Naive thymus-derived CD4-positive, alpha-beta T cell (primary cell): Measurements from ENCODE around the gene PLD1. TPM values are rescaled to one million over a fixed set of nuclear protein-coding genes. Genes with fewer than 3 reads are reported as not detected.

ENCODE experiments used
- ATAC-seq: fragments of 150-1000 bp; cut with Tn5 transposase; 2 replicates; pipeline ENCODE4 v1.10.0; 2021; ENCODE audit warnings: mild to moderate bottlenecking, moderate library complexity
- CTCF ChIA-PET: fragments of 350-600 bp; sonication (Branson Sonifier 250); formaldehyde crosslinking; loops from one replicate; lab custom pipeline; 2021; ENCODE audit warnings: antibody characterized with exemption; lab: Charles Lee
- POLR2A ChIA-PET: fragments of 350-600 bp; sonication (Branson Sonifier 250); formaldehyde crosslinking; loops from one replicate; lab custom pipeline; 2021; ENCODE audit warnings: antibody characterized with exemption, inconsistent platforms; lab: Charles Lee
- DNase-seq, 9 donors: peaks; one replicate each; pipeline versions ENCODE4 v3.0.0 to v3.0.0-alpha.2; 2020 to 2022; ENCODE audit warnings: mixed read lengths in 1 of 9
- H3K27ac ChIP-seq: one replicate; pipeline ENCODE4 v1.7.0; 2013; ENCODE audit warnings: mild to moderate bottlenecking, low read depth, low read length, moderate library complexity
- H3K27me3 ChIP-seq, 2 donors: one replicate each; pipeline ENCODE4 v1.7.0; 2013; ENCODE audit warnings: low read length in 2 of 2, mild to moderate bottlenecking in 2 of 2, moderate library complexity in 2 of 2; ENCODE audit not compliant: control insufficient read depth in 2 of 2, insufficient read depth in 2 of 2
- H3K36me3 ChIP-seq, 3 experiments: 1 replicate in 2 of 3; 2 replicates in 1 of 3; pipeline ENCODE4 v1.7.0; 2013; ENCODE audit warnings: low read length in 3 of 3, mild to moderate bottlenecking in 3 of 3, moderate library complexity in 1 of 3; ENCODE audit not compliant: insufficient read depth in 3 of 3, control insufficient read depth in 2 of 3
- H3K4me1 ChIP-seq, 2 donors: one replicate each; pipeline ENCODE4 v1.7.0; 2013; ENCODE audit warnings: low read length in 2 of 2, mild to moderate bottlenecking in 2 of 2, moderate library complexity in 1 of 2; ENCODE audit not compliant: control insufficient read depth in 2 of 2, insufficient read depth in 2 of 2
- H3K4me3 ChIP-seq: 2 replicates; pipeline ENCODE4 v1.7.0; 2013; ENCODE audit warnings: mild to moderate bottlenecking, low read length
- H3K9me3 ChIP-seq, 3 experiments: 1 replicate in 2 of 3; 2 replicates in 1 of 3; pipeline ENCODE4 v1.7.0; 2013; ENCODE audit warnings: low read length in 3 of 3; ENCODE audit not compliant: control insufficient read depth in 2 of 3
- H3K27ac Mint-ChIP-seq, 9 donors: one replicate each; pipeline ENCODE4 v1.8.0; 2020 to 2022; ENCODE audit warnings: mixed read lengths in 9 of 9, mild to moderate bottlenecking in 8 of 9, moderate library complexity in 5 of 9, inconsistent platforms in 2 of 9
- H3K27me3 Mint-ChIP-seq, 5 donors: one replicate each; pipeline ENCODE4 v1.8.0; 2021 to 2022; ENCODE audit warnings: mixed read lengths in 5 of 5, mild to moderate bottlenecking in 1 of 5
- H3K36me3 Mint-ChIP-seq, 5 donors: one replicate each; pipeline ENCODE4 v1.8.0; 2020 to 2022; ENCODE audit warnings: mixed read lengths in 5 of 5, mild to moderate bottlenecking in 3 of 5, inconsistent platforms in 1 of 5
- H3K4me1 Mint-ChIP-seq, 7 donors: one replicate each; pipeline ENCODE4 v1.8.0; 2020 to 2022; ENCODE audit warnings: mixed read lengths in 7 of 7, mild to moderate bottlenecking in 3 of 7, inconsistent platforms in 1 of 7
- H3K4me3 Mint-ChIP-seq, 10 donors: one replicate each; pipeline ENCODE4 v1.8.0; 2020 to 2022; ENCODE audit warnings: mild to moderate bottlenecking in 10 of 10, mixed read lengths in 10 of 10, moderate library complexity in 6 of 10, inconsistent platforms in 2 of 10
- H3K9me3 Mint-ChIP-seq, 11 donors: one replicate each; pipeline ENCODE4 v1.8.0; 2020 to 2022; ENCODE audit warnings: mixed read lengths in 11 of 11, mild to moderate bottlenecking in 4 of 11, inconsistent platforms in 1 of 11, moderate library complexity in 1 of 11
- intact Hi-C, 2 donors: fragments of 100-400 bp; cut with micrococcal nuclease; formaldehyde crosslinking; loops; one replicate each; pipeline ENCODE4 v1.15.1; 2023
- polyA plus RNA-seq, 2 donors: library from polyadenylated mRNA; unstranded; fragments of 300-500 nt; fragmentation: Illumina TruSeq; gene quantifications; one replicate each; pipeline ENCODE4 v1.2.3, GENCODE V29; 2021
- total RNA-seq, 6 experiments: library from RNA in 5 of 6; stranded (reverse) in 5 of 6; gene quantifications; 1 replicate in 5 of 6; 2 replicates in 1 of 6; pipeline ENCODE4 v1.2.3 and lab custom pipeline; 2021 to 2026

PLD1 gene
- total and polyA plus RNA-seq, 7 experiments from 2014 or later, result 0.36 to 12.9 (median 1.4) TPM; not detected in 2

GRCh38 chr3:171569571-171570132 is 240.6 kb downstream of the PLD1 start:
- Histone ChIP-seq H3K27me3 (no peaks in the 10 kb centered on the region), H3K4me1 (no peaks in the 10 kb centered on the region), H3K36me3 (no peaks in the 10 kb centered on the region), H3K9me3 (no peaks in the 10 kb centered on the region), H3K4me3 (no peak overlapping the region), H3K27ac (no peak overlapping the region)
- Mint-ChIP-seq H3K27me3 (peaks cover 0 to 48% (median 0%) of the 10 kb centered on the region in 5 donors), H3K4me1 (peaks cover 0 to 20% (median 0%) of the 10 kb centered on the region in 7 donors), H3K36me3 (no peaks in the 10 kb centered on the region), H3K27ac (no peak overlapping the region), H3K4me3 (no peak overlapping the region), H3K9me3 (peaks cover 0 to 4% (median 0%) of the 10 kb centered on the region in 11 donors)
- DNase-seq (no peak), ATAC-seq (no peak)
- intact Hi-C loops, result loop anchor here (5.0 to 10.0 kb wide), 2 partner anchors 773 to 1155 kb away; partner anchors contain the start of gene CLDN11 (in 1 of the 2)
- ChIA-PET POLR2A (no interaction called here), CTCF (interaction anchor here (1.0 kb wide), 1 partner anchor 10 kb away, joined by 3 read pairs; no protein-coding TSS in a partner anchor)

GRCh38 chr3:171568766-171569165 is 241.5 kb downstream of the PLD1 start:
- H3K4me3 ChIP-seq, result no peak overlapping the region
- ATAC-seq (no peak), DNase-seq (no peak)
- H3K9me3 ChIP-seq, result no peaks in the 10 kb centered on the region
- ChIA-PET CTCF (no interaction called here), POLR2A (no interaction called here)
- Mint-ChIP-seq H3K36me3 (no peaks in the 10 kb centered on the region), H3K27ac (no peak overlapping the region), H3K4me3 (no peak overlapping the region), H3K27me3 (peaks cover 0 to 43% (median 0%) of the 10 kb centered on the region in 5 donors), H3K9me3 (peaks cover 0 to 4% (median 0%) of the 10 kb centered on the region in 11 donors), H3K4me1 (peaks cover 0 to 28% (median 0%) of the 10 kb centered on the region in 7 donors)
- no peak overlapping the region for H3K27ac ChIP-seq
- no peaks in the 10 kb centered on the region for H3K36me3 ChIP-seq
- H3K27me3 ChIP-seq, result no peaks in the 10 kb centered on the region
- intact Hi-C loops, result loop anchor here (5.0 to 10.0 kb wide), 2 partner anchors 774 to 1154 kb away; partner anchors contain the start of gene CLDN11 (in 1 of the 2)
- no peaks in the 10 kb centered on the region for H3K4me1 ChIP-seq

DNA sequence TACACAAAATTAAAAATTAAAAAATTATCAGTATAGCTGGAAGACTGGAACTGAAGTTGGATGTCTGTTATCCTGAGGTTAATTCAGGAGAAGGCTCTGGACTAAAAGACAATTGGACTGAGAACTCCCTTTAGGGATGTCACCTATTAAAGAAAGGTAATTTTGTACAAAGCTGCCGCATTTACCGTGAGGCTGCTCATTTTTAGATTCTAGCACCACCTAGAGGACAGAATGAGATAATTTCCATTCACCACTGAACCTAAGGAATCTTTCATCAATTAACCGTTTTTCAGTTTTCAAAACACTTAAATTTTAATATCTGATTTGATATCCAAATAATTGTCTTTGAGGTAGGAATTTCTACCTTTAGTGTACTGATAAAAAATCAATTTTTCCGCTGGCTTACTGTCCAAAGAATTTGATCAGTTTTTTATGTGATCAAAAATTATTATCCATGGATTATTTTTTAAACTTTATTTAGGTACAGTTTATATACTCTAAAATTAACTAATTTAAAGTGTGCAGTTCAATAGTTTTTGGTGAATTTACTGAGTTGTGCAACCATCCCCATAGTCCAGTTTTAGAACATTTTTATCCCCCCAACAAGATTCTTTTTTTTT is 243.4 kb downstream of the PLD1 start:
- Mint-ChIP-seq H3K4me1 (peaks cover 3 to 38% (median 6%) of the 10 kb centered on the region in 7 donors), H3K27ac (peak overlapping the region in 1 of 9 donors; percentile 44), H3K9me3 (no peaks in the 10 kb centered on the region), H3K4me3 (no peak overlapping the region), H3K27me3 (peaks cover 0 to 32% (median 0%) of the 10 kb centered on the region in 5 donors), H3K36me3 (peaks cover 0 to 3% (median 0%) of the 10 kb centered on the region in 5 donors)
- peak in 7 of 9 donors; percentile 22 to 67 (median 54) for DNase-seq
- Histone ChIP-seq H3K4me3 (no peak overlapping the region), H3K36me3 (no peaks in the 10 kb centered on the region), H3K27me3 (no peaks in the 10 kb centered on the region), H3K4me1 (peaks cover 0 to 4% of the 10 kb centered on the region in 2 donors), H3K27ac (no peak overlapping the region), H3K9me3 (no peaks in the 10 kb centered on the region)
- ATAC-seq, result peak; percentile 72
- CTCF ChIA-PET, result interaction anchor here (0.7 to 3.1 kb wide), 15 partner anchors 17 to 605 kb away, joined by 3 to 25 read pairs (median 3); no protein-coding TSS in a partner anchor
- intact Hi-C loops, result loop anchor here (1.0 to 10.0 kb wide), 11 partner anchors 52 to 1152 kb away; partner anchors contain the start of genes CLDN11 (in 1 of the 2) and TNIK (in 1 of the 2)
- POLR2A ChIA-PET, result interaction anchor here (0.6 to 0.9 kb wide), 2 partner anchors 36 to 108 kb away, joined by 3 read pairs; no protein-coding TSS in a partner anchor

DNA sequence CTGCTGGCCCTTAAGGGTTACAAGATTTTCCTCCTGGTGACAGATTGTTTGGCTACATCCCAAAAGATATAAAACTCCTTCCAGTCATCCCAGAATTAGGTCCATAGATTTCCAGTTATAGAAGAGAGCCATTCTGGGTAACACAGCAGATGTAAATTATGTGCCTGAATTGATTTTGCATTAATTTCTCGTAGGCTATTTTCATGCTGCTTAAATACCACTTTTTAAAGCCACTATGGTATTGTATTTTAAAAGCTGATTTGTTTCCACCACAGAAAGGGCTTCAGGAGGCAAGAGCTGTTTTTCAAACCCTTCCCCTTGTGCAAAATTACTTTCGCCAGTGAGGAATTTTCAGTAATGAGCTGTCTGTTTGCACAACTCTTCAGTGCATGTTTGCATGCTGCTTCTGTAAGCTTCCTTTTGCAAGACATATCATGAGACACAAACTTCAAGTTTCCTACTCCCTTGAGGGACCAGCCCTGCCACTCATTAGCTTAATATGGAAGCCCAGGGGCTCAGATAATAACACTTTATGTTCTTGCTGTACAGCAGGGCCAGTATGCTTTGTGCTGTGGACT is 244.7 kb downstream of the PLD1 start:
- Mint-ChIP-seq H3K36me3 (peaks cover 0 to 13% (median 0%) of the 10 kb centered on the region in 5 donors), H3K4me3 (no peak overlapping the region), H3K4me1 (peaks cover 4 to 49% (median 10%) of the 10 kb centered on the region in 7 donors), H3K27ac (peak overlapping the region in 1 of 9 donors; percentile 18), H3K27me3 (peaks cover 0 to 20% (median 0%) of the 10 kb centered on the region in 5 donors), H3K9me3 (no peaks in the 10 kb centered on the region)
- no peak for ATAC-seq
- Histone ChIP-seq H3K27ac (no peak overlapping the region), H3K36me3 (no peaks in the 10 kb centered on the region), H3K4me3 (no peak overlapping the region), H3K9me3 (no peaks in the 10 kb centered on the region), H3K27me3 (no peaks in the 10 kb centered on the region), H3K4me1 (peaks cover 0 to 4% of the 10 kb centered on the region in 2 donors)
- no peak for DNase-seq
- POLR2A ChIA-PET, result interaction anchor here (1.0 to 1.1 kb wide), 2 partner anchors 104 to 401 kb away, joined by 3 read pairs; no protein-coding TSS in a partner anchor
- CTCF ChIA-PET, result interaction anchor here (0.7 to 3.1 kb wide), 16 partner anchors 15 to 602 kb away, joined by 3 to 25 read pairs (median 3); no protein-coding TSS in a partner anchor
- intact Hi-C loops, result loop anchor here (1.0 to 10.0 kb wide), 9 partner anchors 51 to 1151 kb away; partner anchors contain the start of genes CLDN11 (in 1 of the 2) and TNIK (in 1 of the 2)

DNA sequence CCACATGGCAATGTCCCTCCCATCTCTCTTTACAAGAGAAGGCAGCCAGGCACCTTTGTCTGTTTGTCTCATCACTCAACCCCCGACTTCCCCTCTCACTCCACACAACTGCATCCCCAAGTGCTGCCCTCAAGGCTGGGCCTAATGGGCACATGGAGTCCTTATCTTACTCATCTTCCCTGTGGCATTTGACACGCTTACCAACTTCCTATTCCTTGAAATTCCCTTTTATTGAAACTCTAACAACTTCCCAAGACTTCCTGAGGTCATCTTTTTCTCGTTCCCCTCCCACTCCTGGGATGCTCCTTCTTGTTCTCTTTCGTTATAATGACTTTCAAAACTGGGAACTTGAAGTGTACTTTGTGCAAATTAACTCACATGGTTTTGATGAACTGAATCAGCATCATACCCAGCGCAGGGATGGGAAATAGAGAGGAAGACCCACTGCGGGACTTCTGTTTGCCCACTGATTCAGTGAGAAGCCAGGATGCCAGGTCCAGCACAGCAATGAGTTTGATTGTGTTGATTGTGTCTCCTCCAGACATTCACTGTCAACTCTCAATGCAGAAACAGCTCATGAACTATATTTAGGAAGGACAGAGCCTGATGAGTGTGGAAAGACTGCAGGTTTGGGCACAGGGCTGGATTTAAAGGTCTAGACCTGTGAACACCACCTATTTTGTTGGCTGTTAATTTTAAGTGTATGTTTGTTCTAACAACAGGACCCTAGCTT is 245.4 kb downstream of the PLD1 start:
- no peaks in the 10 kb centered on the region for H3K36me3 ChIP-seq
- Mint-ChIP-seq H3K4me1 (peaks cover 4 to 52% (median 10%) of the 10 kb centered on the region in 7 donors), H3K9me3 (no peaks in the 10 kb centered on the region), H3K4me3 (no peak overlapping the region), H3K27me3 (peaks cover 0 to 18% (median 0%) of the 10 kb centered on the region in 5 donors), H3K36me3 (peaks cover 0 to 13% (median 0%) of the 10 kb centered on the region in 5 donors), H3K27ac (peak overlapping the region in 2 of 9 donors; percentile 16 to 50)
- no peak overlapping the region for H3K4me3 ChIP-seq
- H3K27ac ChIP-seq, result no peak overlapping the region
- intact Hi-C loops, result loop anchor here (5.0 to 10.0 kb wide), 4 partner anchors 238 to 1150 kb away; partner anchors contain the start of gene CLDN11 (in 1 of the 2)
- DNase-seq (no peak), ATAC-seq (no peak)
- H3K27me3 ChIP-seq, result no peaks in the 10 kb centered on the region
- CTCF ChIA-PET, result interaction anchor here (0.9 to 3.1 kb wide), 12 partner anchors 104 to 515 kb away, joined by 3 to 25 read pairs (median 3); no protein-coding TSS in a partner anchor
- H3K9me3 ChIP-seq, result no peaks in the 10 kb centered on the region
- peaks cover 0 to 4% of the 10 kb centered on the region in 2 donors for H3K4me1 ChIP-seq
- POLR2A ChIA-PET, result interaction anchor here (1.0 to 1.1 kb wide), 2 partner anchors 103 to 400 kb away, joined by 3 read pairs; no protein-coding TSS in a partner anchor
